ENCODE measurements around the gene HLCS. TPM values are rescaled to one million over a fixed set of nuclear protein-coding genes. Genes with fewer than 3 reads are reported as not detected.

HLCS gene
- total RNA-seq, 1 experiment from 2014 or later = 12.7 TPM

DNA sequence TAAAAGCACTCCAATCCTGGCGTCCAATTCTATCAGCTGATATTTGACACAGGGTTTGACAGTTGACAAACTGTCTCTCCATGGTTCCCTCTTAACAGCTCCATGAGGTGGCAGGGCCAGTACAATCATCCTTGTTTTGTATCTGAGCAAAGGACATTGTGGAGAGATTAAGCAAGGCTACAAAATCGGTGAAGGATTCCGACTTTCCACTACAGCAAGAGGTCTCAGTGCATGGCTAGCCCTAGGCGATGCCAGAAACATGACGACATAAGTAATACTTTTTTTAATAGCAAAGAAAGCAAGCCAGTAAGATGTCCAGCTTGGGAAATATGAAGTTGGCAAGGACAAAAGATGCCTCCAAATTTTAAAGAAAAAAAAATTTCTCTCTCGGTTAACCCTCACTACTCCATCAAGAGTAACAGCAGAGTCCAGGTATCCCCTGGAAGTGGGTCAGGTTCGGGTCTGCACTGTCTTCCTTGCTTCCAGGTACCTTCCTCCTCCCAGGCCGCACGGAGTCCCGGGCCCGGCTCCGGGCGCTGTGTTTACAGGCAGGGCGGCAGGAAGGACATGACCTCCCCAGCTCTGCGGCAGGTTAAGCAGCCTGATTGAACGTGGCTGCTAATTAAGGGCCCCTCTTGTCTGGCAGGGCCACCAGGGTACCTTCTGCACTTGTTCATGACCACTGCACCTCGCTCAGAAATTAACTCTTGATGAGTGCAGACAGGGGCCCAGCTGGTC, 161.4 kb downstream of the HLCS start:
- H3K4me1 Mint-ChIP-seq = no peaks in the 10 kb centered on the region

More for the DNA sequence above, 161.4 kb downstream of the HLCS start:
- Mint-ChIP-seq H3K4me3 (no peak overlapping the region), H3K27ac (no peak overlapping the region), H3K9me3 (no peaks in the 10 kb centered on the region), H3K36me3 (ENCODE audit: insufficient read depth in 1 of 3, low read depth in 3 of 3) (no peaks in the 10 kb centered on the region), H3K27me3 (ENCODE audit: low read depth) (no peaks in the 10 kb centered on the region)
- WGBS (ENCODE audit: extremely low coverage, insufficient read length, low lambda C conversion rate) = no CpG with 5 or more reads among the region's 17 CpGs
- H3K79me1 ChIP-seq (ENCODE audit: insufficient read depth, low read depth, low read length, poor library complexity, severe bottlenecking) = no peaks in the 10 kb centered on the region
- H2BK12ac ChIP-seq (ENCODE audit: insufficient read length, low read depth, low read length) = no peak overlapping the region
- DNase-seq = no peak
- no peaks in the 10 kb centered on the region for H3K23me2 ChIP-seq (ENCODE audit: insufficient read length, low read depth, low read length, poor library complexity, severe bottlenecking)
- no peak overlapping the region for H2BK5ac ChIP-seq (ENCODE audit: insufficient read length, low read length)
- H3K27me3 ChIP-seq (ENCODE audit: insufficient read depth, low read length) = no peaks in the 10 kb centered on the region
- H4K91ac ChIP-seq (ENCODE audit: insufficient read length, low read depth, low read length) = no peak overlapping the region
- no peak overlapping the region for H3K56ac ChIP-seq (ENCODE audit: insufficient read length, low read depth, low read length)
- no peak overlapping the region for H2AK5ac ChIP-seq (ENCODE audit: insufficient read length, low read length)
- H3K9me3 ChIP-seq (ENCODE audit: control insufficient read depth, low read depth, low read length) = no peaks in the 10 kb centered on the region
- no peaks in the 10 kb centered on the region for H3K79me2 ChIP-seq (ENCODE audit: insufficient read depth, low read length)
- H3K23ac ChIP-seq (ENCODE audit: insufficient read length, low read depth, low read length) = no peak overlapping the region
- H4K5ac ChIP-seq (ENCODE audit: insufficient read length, low read depth, low read length) = no peak overlapping the region
- H3K4me1 ChIP-seq (ENCODE audit: insufficient read depth, low read length) = no peaks in the 10 kb centered on the region
- H3K9ac ChIP-seq (ENCODE audit: extremely low read depth, insufficient read length, low read length) = no peak overlapping the region
- H4K8ac ChIP-seq (replicated peaks; ENCODE audit: insufficient read length, low read depth, low read length) = no peak overlapping the region
- H3T11ph ChIP-seq (ENCODE audit: low read length) = no peak overlapping the region
- no peak overlapping the region for H2BK20ac ChIP-seq (ENCODE audit: low read depth, low read length, poor library complexity, severe bottlenecking)
- no peak overlapping the region for H2BK120ac ChIP-seq (ENCODE audit: low read depth, low read length, poor library complexity, severe bottlenecking)
- no peak overlapping the region for H3K4ac ChIP-seq (ENCODE audit: low read depth, low read length)
- H3K14ac ChIP-seq (ENCODE audit: insufficient read depth, low read length) = no peak overlapping the region
- H2BK15ac ChIP-seq (ENCODE audit: low read depth, low read length) = no peak overlapping the region
- H2AFZ ChIP-seq (ENCODE audit: low read length) = no peak overlapping the region
- TF ChIP-seq, protein P1, sequence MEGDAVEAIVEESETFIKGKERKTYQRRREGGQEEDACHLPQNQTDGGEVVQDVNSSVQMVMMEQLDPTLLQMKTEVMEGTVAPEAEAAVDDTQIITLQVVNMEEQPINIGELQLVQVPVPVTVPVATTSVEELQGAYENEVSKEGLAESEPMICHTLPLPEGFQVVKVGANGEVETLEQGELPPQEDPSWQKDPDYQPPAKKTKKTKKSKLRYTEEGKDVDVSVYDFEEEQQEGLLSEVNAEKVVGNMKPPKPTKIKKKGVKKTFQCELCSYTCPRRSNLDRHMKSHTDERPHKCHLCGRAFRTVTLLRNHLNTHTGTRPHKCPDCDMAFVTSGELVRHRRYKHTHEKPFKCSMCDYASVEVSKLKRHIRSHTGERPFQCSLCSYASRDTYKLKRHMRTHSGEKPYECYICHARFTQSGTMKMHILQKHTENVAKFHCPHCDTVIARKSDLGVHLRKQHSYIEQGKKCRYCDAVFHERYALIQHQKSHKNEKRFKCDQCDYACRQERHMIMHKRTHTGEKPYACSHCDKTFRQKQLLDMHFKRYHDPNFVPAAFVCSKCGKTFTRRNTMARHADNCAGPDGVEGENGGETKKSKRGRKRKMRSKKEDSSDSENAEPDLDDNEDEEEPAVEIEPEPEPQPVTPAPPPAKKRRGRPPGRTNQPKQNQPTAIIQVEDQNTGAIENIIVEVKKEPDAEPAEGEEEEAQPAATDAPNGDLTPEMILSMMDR (conservative IDR thresholded peaks at IDR 0.05) = no peak
- H4K20me1 ChIP-seq (ENCODE audit: control insufficient read depth, insufficient read depth, insufficient read length) = no peaks in the 10 kb centered on the region
- H3K18ac ChIP-seq (ENCODE audit: insufficient read length, low read depth, low read length) = no peak overlapping the region
- no peak overlapping the region for H3K4me2 ChIP-seq (ENCODE audit: insufficient read depth, insufficient read length, low read length)
- no peak overlapping the region for H3K27ac ChIP-seq (ENCODE audit: insufficient read length, low read depth, low read length)

Measured in H9 (cell line).